Naive thymus-derived CD4-positive, alpha-beta T cell (primary cell): ENCODE data around the gene CD55. TPM values are rescaled to one million over a fixed set of nuclear protein-coding genes. Genes with fewer than 3 reads are reported as not detected.

ENCODE experiments used
- ATAC-seq: fragments of 150-1000 bp; cut with Tn5 transposase; 2 replicates; pipeline ENCODE4 v1.10.0; 2021; ENCODE audit warnings: mild to moderate bottlenecking, moderate library complexity
- CTCF ChIA-PET: fragments of 350-600 bp; sonication (Branson Sonifier 250); formaldehyde crosslinking; loops from one replicate; lab custom pipeline; 2021; ENCODE audit warnings: antibody characterized with exemption; lab: Charles Lee
- POLR2A ChIA-PET: fragments of 350-600 bp; sonication (Branson Sonifier 250); formaldehyde crosslinking; loops from one replicate; lab custom pipeline; 2021; ENCODE audit warnings: antibody characterized with exemption, inconsistent platforms; lab: Charles Lee
- DNase-seq, 9 donors: peaks; one replicate each; pipeline versions ENCODE4 v3.0.0 to v3.0.0-alpha.2; 2020 to 2022; ENCODE audit warnings: mixed read lengths in 1 of 9
- H3K27ac ChIP-seq: one replicate; pipeline ENCODE4 v1.7.0; 2013; ENCODE audit warnings: mild to moderate bottlenecking, low read depth, low read length, moderate library complexity
- H3K27me3 ChIP-seq, 2 donors: one replicate each; pipeline ENCODE4 v1.7.0; 2013; ENCODE audit warnings: low read length in 2 of 2, mild to moderate bottlenecking in 2 of 2, moderate library complexity in 2 of 2; ENCODE audit not compliant: control insufficient read depth in 2 of 2, insufficient read depth in 2 of 2
- H3K36me3 ChIP-seq, 3 experiments: 1 replicate in 2 of 3; 2 replicates in 1 of 3; pipeline ENCODE4 v1.7.0; 2013; ENCODE audit warnings: low read length in 3 of 3, mild to moderate bottlenecking in 3 of 3, moderate library complexity in 1 of 3; ENCODE audit not compliant: insufficient read depth in 3 of 3, control insufficient read depth in 2 of 3
- H3K4me1 ChIP-seq, 2 donors: one replicate each; pipeline ENCODE4 v1.7.0; 2013; ENCODE audit warnings: low read length in 2 of 2, mild to moderate bottlenecking in 2 of 2, moderate library complexity in 1 of 2; ENCODE audit not compliant: control insufficient read depth in 2 of 2, insufficient read depth in 2 of 2
- H3K4me3 ChIP-seq: 2 replicates; pipeline ENCODE4 v1.7.0; 2013; ENCODE audit warnings: mild to moderate bottlenecking, low read length
- H3K9me3 ChIP-seq, 3 experiments: 1 replicate in 2 of 3; 2 replicates in 1 of 3; pipeline ENCODE4 v1.7.0; 2013; ENCODE audit warnings: low read length in 3 of 3; ENCODE audit not compliant: control insufficient read depth in 2 of 3
- H3K27ac Mint-ChIP-seq, 9 donors: one replicate each; pipeline ENCODE4 v1.8.0; 2020 to 2022; ENCODE audit warnings: mixed read lengths in 9 of 9, mild to moderate bottlenecking in 8 of 9, moderate library complexity in 5 of 9, inconsistent platforms in 2 of 9
- H3K27me3 Mint-ChIP-seq, 5 donors: one replicate each; pipeline ENCODE4 v1.8.0; 2021 to 2022; ENCODE audit warnings: mixed read lengths in 5 of 5, mild to moderate bottlenecking in 1 of 5
- H3K36me3 Mint-ChIP-seq, 5 donors: one replicate each; pipeline ENCODE4 v1.8.0; 2020 to 2022; ENCODE audit warnings: mixed read lengths in 5 of 5, mild to moderate bottlenecking in 3 of 5, inconsistent platforms in 1 of 5
- H3K4me1 Mint-ChIP-seq, 7 donors: one replicate each; pipeline ENCODE4 v1.8.0; 2020 to 2022; ENCODE audit warnings: mixed read lengths in 7 of 7, mild to moderate bottlenecking in 3 of 7, inconsistent platforms in 1 of 7
- H3K4me3 Mint-ChIP-seq, 10 donors: one replicate each; pipeline ENCODE4 v1.8.0; 2020 to 2022; ENCODE audit warnings: mild to moderate bottlenecking in 10 of 10, mixed read lengths in 10 of 10, moderate library complexity in 6 of 10, inconsistent platforms in 2 of 10
- H3K9me3 Mint-ChIP-seq, 11 donors: one replicate each; pipeline ENCODE4 v1.8.0; 2020 to 2022; ENCODE audit warnings: mixed read lengths in 11 of 11, mild to moderate bottlenecking in 4 of 11, inconsistent platforms in 1 of 11, moderate library complexity in 1 of 11
- intact Hi-C, 2 donors: fragments of 100-400 bp; cut with micrococcal nuclease; formaldehyde crosslinking; loops; one replicate each; pipeline ENCODE4 v1.15.1; 2023
- polyA plus RNA-seq, 2 donors: library from polyadenylated mRNA; unstranded; fragments of 300-500 nt; fragmentation: Illumina TruSeq; gene quantifications; one replicate each; pipeline ENCODE4 v1.2.3, GENCODE V29; 2021
- total RNA-seq, 6 experiments: library from RNA in 5 of 6; stranded (reverse) in 5 of 6; gene quantifications; 1 replicate in 5 of 6; 2 replicates in 1 of 6; pipeline ENCODE4 v1.2.3 and lab custom pipeline; 2021 to 2026

The CD55 gene
- total and polyA plus RNA-seq, 7 experiments from 2014 or later: 115 to 264 (median 134) TPM

GRCh38 chr1:207363871-207364270 is 42.4 kb downstream of the CD55 start:
- DNase-seq (no peak), ATAC-seq (no peak)
- peaks cover 0 to 8% (median 5%) of the 10 kb centered on the region in 7 donors for H3K4me1 Mint-ChIP-seq
- Histone ChIP-seq H3K27me3 (no peaks in the 10 kb centered on the region), H3K27ac (no peak overlapping the region), H3K4me3 (no peak overlapping the region), H3K9me3 (no peaks in the 10 kb centered on the region), H3K36me3 (peaks cover 0 to 40% (median 0%) of the 10 kb centered on the region in 3 experiments), H3K4me1 (peaks cover 0 to 5% of the 10 kb centered on the region in 2 donors)
- no peaks in the 10 kb centered on the region for H3K9me3 Mint-ChIP-seq
- H3K27me3 Mint-ChIP-seq: no peaks in the 10 kb centered on the region
- H3K36me3 Mint-ChIP-seq: peaks cover 0 to 30% (median 20%) of the 10 kb centered on the region in 5 donors
- intact Hi-C loops: loop anchor here (1.0 kb wide), 2 partner anchors 28 to 43 kb away; partner anchors contain the start of gene CD55 (in 2 of the 2)
- ChIA-PET CTCF (no interaction called here), POLR2A (interaction anchor here (2.0 kb wide), 1 partner anchor 42 kb away, joined by 9 read pairs; the partner anchor contains the start of gene CD55)
- no peak overlapping the region for H3K4me3 Mint-ChIP-seq
- H3K27ac Mint-ChIP-seq: no peak overlapping the region

GRCh38 chr1:207364614-207365013 is 43.1 kb downstream of the CD55 start:
- ChIA-PET POLR2A (no interaction called here), CTCF (no interaction called here)
- no peaks in the 10 kb centered on the region for H3K9me3 ChIP-seq
- no peak overlapping the region for H3K4me3 ChIP-seq
- intact Hi-C loops: no loop called here
- Mint-ChIP-seq H3K9me3 (no peaks in the 10 kb centered on the region), H3K27me3 (no peaks in the 10 kb centered on the region), H3K27ac (no peak overlapping the region), H3K4me3 (no peak overlapping the region), H3K4me1 (peaks cover 0 to 5% (median 2%) of the 10 kb centered on the region in 7 donors), H3K36me3 (peaks cover 0 to 29% (median 18%) of the 10 kb centered on the region in 5 donors)
- ATAC-seq: no peak
- no peak overlapping the region for H3K27ac ChIP-seq
- peaks cover 0 to 37% (median 0%) of the 10 kb centered on the region in 3 experiments for H3K36me3 ChIP-seq
- DNase-seq: no peak
- H3K27me3 ChIP-seq: no peaks in the 10 kb centered on the region
- H3K4me1 ChIP-seq: peaks cover 0 to 5% of the 10 kb centered on the region in 2 donors

GRCh38 chr1:207365063-207365462 is 43.6 kb downstream of the CD55 start:
- H3K9me3 Mint-ChIP-seq: no peaks in the 10 kb centered on the region
- no peak for ATAC-seq
- peaks cover 0 to 26% (median 15%) of the 10 kb centered on the region in 5 donors for H3K36me3 Mint-ChIP-seq
- ChIA-PET CTCF (no interaction called here), POLR2A (no interaction called here)
- intact Hi-C loops: no loop called here
- Histone ChIP-seq H3K27me3 (no peaks in the 10 kb centered on the region), H3K27ac (no peak overlapping the region), H3K9me3 (no peaks in the 10 kb centered on the region), H3K36me3 (peaks cover 0 to 35% (median 0%) of the 10 kb centered on the region in 3 experiments), H3K4me1 (peaks cover 0 to 5% of the 10 kb centered on the region in 2 donors), H3K4me3 (no peak overlapping the region)
- peaks cover 0 to 2% (median 0%) of the 10 kb centered on the region in 7 donors for H3K4me1 Mint-ChIP-seq
- no peak overlapping the region for H3K4me3 Mint-ChIP-seq
- no peak for DNase-seq
- no peaks in the 10 kb centered on the region for H3K27me3 Mint-ChIP-seq
- H3K27ac Mint-ChIP-seq: no peak overlapping the region

GRCh38 chr1:207366022-207366421 is 44.5 kb downstream of the CD55 start:
- ChIA-PET POLR2A (interaction anchor here (0.6 kb wide), 1 partner anchor 368 kb away, joined by 3 read pairs; no protein-coding TSS in a partner anchor), CTCF (interaction anchor here (1.0 kb wide), 1 partner anchor 13 kb away, joined by 4 read pairs; no protein-coding TSS in a partner anchor)
- peaks cover 0 to 1% (median 0%) of the 10 kb centered on the region in 11 donors for H3K9me3 Mint-ChIP-seq
- no peak overlapping the region for H3K4me3 Mint-ChIP-seq
- peaks cover 0 to 35% (median 15%) of the 10 kb centered on the region in 5 donors for H3K36me3 Mint-ChIP-seq
- ATAC-seq (no peak), DNase-seq (no peak)
- Histone ChIP-seq H3K4me1 (peaks cover 0 to 5% of the 10 kb centered on the region in 2 donors), H3K27ac (no peak overlapping the region), H3K36me3 (peaks cover 0 to 33% (median 0%) of the 10 kb centered on the region in 3 experiments), H3K4me3 (no peak overlapping the region), H3K9me3 (no peaks in the 10 kb centered on the region), H3K27me3 (no peaks in the 10 kb centered on the region)
- peaks cover 0 to 9% (median 2%) of the 10 kb centered on the region in 7 donors for H3K4me1 Mint-ChIP-seq
- H3K27me3 Mint-ChIP-seq: no peaks in the 10 kb centered on the region
- no peak overlapping the region for H3K27ac Mint-ChIP-seq
- intact Hi-C loops: no loop called here

GRCh38 chr1:207388721-207389120 is 67.2 kb downstream of the CD55 start:
- Histone ChIP-seq H3K27ac (no peak overlapping the region), H3K4me1 (no peaks in the 10 kb centered on the region), H3K9me3 (no peaks in the 10 kb centered on the region), H3K27me3 (no peaks in the 10 kb centered on the region), H3K36me3 (no peaks in the 10 kb centered on the region), H3K4me3 (no peak overlapping the region)
- POLR2A ChIA-PET: no interaction called here
- H3K27me3 Mint-ChIP-seq: peaks cover 0 to 2% (median 0%) of the 10 kb centered on the region in 5 donors
- peaks cover 10 to 25% (median 20%) of the 10 kb centered on the region in 5 donors for H3K36me3 Mint-ChIP-seq
- no peak overlapping the region for H3K4me3 Mint-ChIP-seq
- no peak overlapping the region for H3K27ac Mint-ChIP-seq
- intact Hi-C loops: loop anchor here in 1 of 2 donors (5.0 kb wide), 1 partner anchor 36 kb away; no protein-coding TSS in a partner anchor
- peaks cover 0 to 51% (median 19%) of the 10 kb centered on the region in 11 donors for H3K9me3 Mint-ChIP-seq
- DNase-seq: no peak
- no peaks in the 10 kb centered on the region for H3K4me1 Mint-ChIP-seq
- ATAC-seq: no peak
- CTCF ChIA-PET: no interaction called here

- Histone ChIP-seq H3K4me1 (no peaks in the 10 kb centered on the region), H3K36me3 (no peaks in the 10 kb centered on the region), H3K4me3 (no peak overlapping the region), H3K9me3 (no peaks in the 10 kb centered on the region), H3K27me3 (no peaks in the 10 kb centered on the region), H3K27ac (no peak overlapping the region)
- intact Hi-C loops: loop anchor here in 1 of 2 donors (5.0 kb wide), 1 partner anchor 38 kb away; no protein-coding TSS in a partner anchor
- Mint-ChIP-seq H3K9me3 (peaks cover 0 to 39% (median 13%) of the 10 kb centered on the region in 11 donors), H3K27ac (no peak overlapping the region), H3K4me1 (no peaks in the 10 kb centered on the region), H3K36me3 (peaks cover 6 to 18% (median 15%) of the 10 kb centered on the region in 5 donors), H3K4me3 (no peak overlapping the region), H3K27me3 (peaks cover 0 to 2% (median 0%) of the 10 kb centered on the region in 5 donors)
- CTCF ChIA-PET: no interaction called here
- DNase-seq: no peak
- POLR2A ChIA-PET: no interaction called here
- ATAC-seq: no peak
Observed at GRCh38 chr1:207389728-207390464, 68.4 kb downstream of the CD55 start.
